Pancreas (tissue), 10 donors: Measurements from ENCODE around the gene CSNK2A1. TPM values are rescaled to one million over a fixed set of nuclear protein-coding genes. Genes with fewer than 3 reads are reported as not detected.

ENCODE experiments used
- ATAC-seq, 4 donors: fragments of 200-7000 bp; cut with Tn5 transposase; one replicate each; pipeline versions ENCODE4 v1.8.0 to v1.9.1; 2020; ENCODE audit warnings: mild to moderate bottlenecking in 4 of 4, moderate library complexity in 4 of 4
- DNase-seq, 6 donors: peaks; one replicate each; pipeline ENCODE4 v3.0.0-alpha.2; 2020
- FAIRE-seq: peaks from 2 replicates; lab custom pipeline; 2012; peaks lifted over from hg19 to GRCh38; lab: Jason Lieb, UNC
- H3K27ac ChIP-seq, 4 donors: fragments of 200-600 bp; sonication (generic); 1 replicate in 3 of 4; 2 replicates in 1 of 4; pipeline versions ENCODE4 v1.5.0 to v1.8.0; 2020
- H3K27me3 ChIP-seq, 4 donors: fragments of 200-600 bp; one replicate each; pipeline ENCODE4 v1.8.0; 2021
- H3K36me3 ChIP-seq, 3 donors: fragments of 200-600 bp; sonication (generic) in 1 of 3; one replicate each; pipeline versions ENCODE4 v1.5.0 to v1.8.0; 2020 to 2021
- H3K4me1 ChIP-seq, 3 donors: fragments of 200-600 bp; one replicate each; pipeline ENCODE4 v1.8.0; 2021
- H3K4me3 ChIP-seq, 4 donors: fragments of 200-600 bp; sonication (generic) in 2 of 4; one replicate each; pipeline versions ENCODE4 v1.5.0 to v1.8.0; 2020 to 2021
- H3K9me3 ChIP-seq, 4 donors: fragments of 200-600 bp; one replicate each; pipeline ENCODE4 v1.8.0; 2021
- WGBS, 2 donors: extraction: QIAGEN DNeasy Blood & Tissue Kit; methylation state at CpG; one replicate each; pipeline ENCODE4 v1.1.7; 2013; 5-methylcytosine and 5-hydroxymethylcytosine counted together
- intact Hi-C, 3 donors: fragments of 100-400 bp; cut with DNase I; formaldehyde crosslinking; loops; one replicate each; pipeline versions ENCODE4 v1.11.1 to v1.14.2; 2022
- polyA plus RNA-seq, 2 donors: library from polyadenylated mRNA; stranded (reverse); fragments of 200-250 nt; gene quantifications; one replicate each; pipeline ENCODE4 v1.2.3, GENCODE V29; 2013
- total RNA-seq, 6 donors: library from RNA; stranded (reverse); fragmentation: NEBNext Ultra II Directional in 4 of 6; extraction: Animal tissue kit (Norgen Biotek cat#: 25700) in 4 of 6; gene quantifications; one replicate each; pipeline versions ENCODE4 v1.2.1 to v1.2.4, GENCODE V29; 2021 to 2023
- TF ChIP-seq, protein P1 (sequence below), 4 donors: fragments of 200-600 bp; sonication (generic) in 3 of 4; IDR thresholded peaks; one replicate each; pipeline versions ENCODE4 v1.5.0 to v1.8.0; 2021; ENCODE audit warnings: antibody characterized with exemption in 4 of 4
- donor health status: healthy with polysubstance abuse.
- donor health status: DM: no; HTN: no; CAD: no; lungs with moderate emphysema.
- donor health status: DM: no; HTN: no; CAD: no.
- donor health status: control.
- donor health status: control.
- donor health status: Bipolar disorder and iron deficiency.
- donor health status: DM: yes; HTN: yes; CAD: no.
- donor health status: DM: no; HTN: no; CAD: no.
- donor health status: DM: no; HTN: no; CAD: no.
- donor health status: DM: yes; HTN: yes; CAD: no.

CSNK2A1 gene
- total and polyA plus RNA-seq, 8 donors, result 12.7 to 57.4 (median 46.2) TPM

DNA sequence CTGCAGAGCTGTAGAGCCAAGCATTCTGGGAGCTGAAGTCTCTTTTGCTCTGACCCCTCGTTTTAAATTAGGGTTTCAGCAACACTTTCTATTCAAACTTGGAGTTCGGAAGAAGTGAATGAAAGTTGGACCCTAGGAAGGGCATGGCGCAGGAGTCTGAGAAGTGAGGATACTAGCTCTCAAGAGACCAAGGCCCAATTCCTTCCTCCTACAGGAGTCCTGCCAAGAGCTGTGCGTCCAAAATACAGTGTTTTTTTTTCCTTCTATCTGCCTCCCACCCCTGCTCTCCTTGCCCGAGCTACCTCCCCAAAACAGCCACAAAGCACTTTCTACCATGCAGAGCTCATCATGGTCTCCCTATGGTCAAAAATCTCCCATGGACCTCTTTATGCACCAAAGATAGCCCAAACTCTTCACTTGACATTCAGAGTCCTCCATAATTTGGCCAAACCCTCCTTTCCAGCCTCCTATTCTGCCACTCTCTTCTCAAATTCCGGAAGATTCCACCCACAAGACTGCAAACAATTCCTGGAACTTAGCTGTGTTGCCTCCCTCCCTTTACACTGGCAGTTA, 649 bp upstream of the CSNK2A1 start:
- Histone ChIP-seq H3K4me3 (peak overlapping the region in 2 of 4 donors; percentile 93 to 98), H3K36me3 (no peaks in the 10 kb centered on the region), H3K27me3 (no peaks in the 10 kb centered on the region), H3K4me1 (peaks cover 6 to 28% (median 14%) of the 10 kb centered on the region in 3 donors), H3K27ac (peak overlapping the region in 2 of 4 donors; percentile 86 to 94), H3K9me3 (no peaks in the 10 kb centered on the region)
- WGBS, 2 donors, result 63 to 66% methylated on average over 6 of the region's 6 CpGs
- DNase-seq (no peak), FAIRE-seq (no peak), ATAC-seq (no peak)
- intact Hi-C loops, result no loop called here
- TF ChIP-seq, protein P1, sequence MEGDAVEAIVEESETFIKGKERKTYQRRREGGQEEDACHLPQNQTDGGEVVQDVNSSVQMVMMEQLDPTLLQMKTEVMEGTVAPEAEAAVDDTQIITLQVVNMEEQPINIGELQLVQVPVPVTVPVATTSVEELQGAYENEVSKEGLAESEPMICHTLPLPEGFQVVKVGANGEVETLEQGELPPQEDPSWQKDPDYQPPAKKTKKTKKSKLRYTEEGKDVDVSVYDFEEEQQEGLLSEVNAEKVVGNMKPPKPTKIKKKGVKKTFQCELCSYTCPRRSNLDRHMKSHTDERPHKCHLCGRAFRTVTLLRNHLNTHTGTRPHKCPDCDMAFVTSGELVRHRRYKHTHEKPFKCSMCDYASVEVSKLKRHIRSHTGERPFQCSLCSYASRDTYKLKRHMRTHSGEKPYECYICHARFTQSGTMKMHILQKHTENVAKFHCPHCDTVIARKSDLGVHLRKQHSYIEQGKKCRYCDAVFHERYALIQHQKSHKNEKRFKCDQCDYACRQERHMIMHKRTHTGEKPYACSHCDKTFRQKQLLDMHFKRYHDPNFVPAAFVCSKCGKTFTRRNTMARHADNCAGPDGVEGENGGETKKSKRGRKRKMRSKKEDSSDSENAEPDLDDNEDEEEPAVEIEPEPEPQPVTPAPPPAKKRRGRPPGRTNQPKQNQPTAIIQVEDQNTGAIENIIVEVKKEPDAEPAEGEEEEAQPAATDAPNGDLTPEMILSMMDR (IDR thresholded peaks at IDR 0.05), result no peak

DNA sequence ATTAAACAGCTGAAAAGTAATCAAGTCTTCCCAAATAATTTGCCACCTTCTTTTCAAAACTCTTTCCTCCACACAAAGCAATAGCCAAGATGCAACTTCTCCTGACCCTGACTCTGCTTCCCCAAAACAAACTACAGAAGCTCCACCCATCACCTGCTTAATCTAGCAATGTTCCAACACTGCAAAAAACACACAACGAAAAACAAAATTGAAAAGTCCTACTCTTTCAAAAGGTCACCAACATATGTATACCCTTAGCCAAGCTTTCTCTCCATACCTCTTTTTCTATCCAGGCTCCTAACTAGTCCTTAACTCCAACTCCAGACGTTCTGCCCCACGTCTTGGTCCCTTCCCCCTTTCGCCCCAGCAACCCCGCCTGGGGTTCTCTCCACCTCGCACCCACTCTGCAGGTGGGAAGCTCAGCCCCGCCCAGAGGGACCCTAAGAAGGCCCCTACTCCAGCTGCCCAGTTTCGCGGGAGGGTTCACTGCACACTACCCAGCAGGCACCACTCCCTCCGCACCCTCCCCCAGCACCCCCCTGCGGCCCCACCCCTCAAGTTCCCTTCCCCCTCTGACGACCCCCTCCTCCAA, 717 bp downstream of the CSNK2A1 start:
- no peaks in the 10 kb centered on the region for H3K27me3 ChIP-seq
- H3K4me3 ChIP-seq, result peak overlapping the region; percentile 57 to 98 (median 94)
- ATAC-seq, result peak; percentile 18 to 35 (median 20)
- 0 to 1% methylated on average over 11 to 12 of the region's 12 CpGs for WGBS, 2 donors
- H3K27ac ChIP-seq, result peak overlapping the region in 3 of 4 donors; percentile 62 to 94 (median 86)
- no peaks in the 10 kb centered on the region for H3K9me3 ChIP-seq
- TF ChIP-seq, protein P1 (IDR thresholded peaks at IDR 0.05), result no peak
- no peak for FAIRE-seq
- peaks cover 6 to 29% (median 14%) of the 10 kb centered on the region in 3 donors for H3K4me1 ChIP-seq
- intact Hi-C loops, result no loop called here
- DNase-seq, result peak in 4 of 6 donors; percentile 42 to 76 (median 58)
- no peaks in the 10 kb centered on the region for H3K36me3 ChIP-seq

DNA sequence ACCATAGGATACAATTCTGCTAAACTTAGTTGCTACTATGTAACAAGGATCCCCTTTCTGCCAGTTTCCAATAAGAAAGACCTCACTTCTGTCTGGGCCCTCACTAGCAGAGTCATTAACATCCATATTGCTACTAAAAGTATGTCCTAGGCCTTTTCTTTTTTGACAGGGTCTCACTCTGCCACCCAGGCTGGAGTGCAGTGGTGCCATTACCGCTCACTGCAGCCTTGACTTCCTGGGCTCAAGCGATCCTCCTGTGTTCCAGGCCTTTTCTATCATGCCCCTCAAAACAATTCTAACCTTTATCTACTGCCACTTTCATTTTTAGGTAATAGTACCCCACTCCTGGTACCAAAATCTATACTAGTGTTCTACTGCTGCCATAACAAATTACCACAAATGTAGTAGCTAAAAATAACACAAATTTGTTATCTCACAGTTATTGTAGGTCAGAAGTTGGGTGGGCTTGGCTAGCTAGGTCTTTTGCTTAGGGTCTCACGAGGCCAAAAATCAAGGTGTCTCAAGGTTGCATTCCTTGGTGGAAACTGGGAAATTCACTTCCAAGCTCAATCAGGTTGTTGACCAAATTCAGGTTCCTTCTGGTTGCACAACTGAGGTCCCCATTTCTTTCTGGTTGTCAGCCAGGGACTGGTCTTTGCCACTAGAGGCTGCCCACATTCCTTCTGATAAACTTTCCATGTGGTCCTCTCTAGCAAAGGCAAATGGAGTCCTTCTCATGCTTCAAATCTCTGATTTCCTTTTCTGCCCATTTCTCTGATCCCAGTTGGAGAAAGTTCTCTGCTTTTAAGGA, 3.0 kb downstream of the CSNK2A1 start:
- intact Hi-C loops, result no loop called here
- no peaks in the 10 kb centered on the region for H3K27me3 ChIP-seq
- no peak overlapping the region for H3K4me3 ChIP-seq
- 98 to 99% methylated on average over 3 of the region's 3 CpGs for WGBS, 2 donors
- no peak for ATAC-seq
- H3K27ac ChIP-seq, result no peak overlapping the region
- TF ChIP-seq, protein P1 (IDR thresholded peaks at IDR 0.05), result no peak
- peaks cover 15 to 51% (median 34%) of the 10 kb centered on the region in 3 donors for H3K4me1 ChIP-seq
- FAIRE-seq, result no peak
- DNase-seq, result no peak
- H3K9me3 ChIP-seq, result no peaks in the 10 kb centered on the region
- H3K36me3 ChIP-seq, result no peaks in the 10 kb centered on the region

DNA sequence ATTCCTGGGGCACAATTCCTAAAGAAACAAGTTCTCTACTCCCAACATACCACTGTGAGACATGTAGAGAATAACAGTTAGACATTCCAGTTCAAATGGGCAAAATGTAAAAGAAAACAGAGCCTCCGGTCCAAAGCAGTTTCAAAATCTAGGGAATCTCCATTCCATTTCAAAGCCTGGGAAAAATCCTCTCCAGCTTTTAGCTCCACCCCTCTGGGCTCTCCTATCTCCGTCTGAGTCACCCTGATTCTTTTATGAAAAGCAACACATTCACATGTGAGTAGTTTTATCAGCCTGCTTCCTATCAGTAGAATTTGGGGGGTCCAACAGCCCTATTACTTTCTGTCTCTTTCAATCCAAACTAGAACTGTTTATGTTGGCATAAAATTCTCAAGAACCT, 3.7 kb downstream of the CSNK2A1 start:
- H3K4me3 ChIP-seq, result no peak overlapping the region
- intact Hi-C loops, result no loop called here
- DNase-seq (peak in 1 of 6 donors; percentile 15), FAIRE-seq (no peak), ATAC-seq (no peak)
- 36 to 44% methylated on average over 2 of the region's 2 CpGs for WGBS, 2 donors
- no peaks in the 10 kb centered on the region for H3K27me3 ChIP-seq
- TF ChIP-seq, protein P1 (IDR thresholded peaks at IDR 0.05), result no peak
- H3K36me3 ChIP-seq, result no peaks in the 10 kb centered on the region
- no peaks in the 10 kb centered on the region for H3K9me3 ChIP-seq
- H3K27ac ChIP-seq, result peak overlapping the region in 1 of 4 donors; percentile 16
- peaks cover 15 to 58% (median 34%) of the 10 kb centered on the region in 3 donors for H3K4me1 ChIP-seq
